Activated CD8-positive, alpha-beta memory T cell treated with anti-CD3 and anti-CD28 coated beads, Interleukin-2, amount 50 U/mL, for 4 hours (primary cell): Measurements from ENCODE around the gene MRPL51.
A peak's percentile ranks its signal among the peaks of the same experiment; 100 is the strongest.
"Not testable (repeated sequence)": the region's sequence is repeated elsewhere in the genome, so short reads cannot be mapped to it uniquely, and the experiment has no call there.

Source experiments
- DNase-seq: peaks from one replicate; pipeline ENCODE4 v3.0.0-alpha.2; 2020

Gene MRPL51

DNA sequence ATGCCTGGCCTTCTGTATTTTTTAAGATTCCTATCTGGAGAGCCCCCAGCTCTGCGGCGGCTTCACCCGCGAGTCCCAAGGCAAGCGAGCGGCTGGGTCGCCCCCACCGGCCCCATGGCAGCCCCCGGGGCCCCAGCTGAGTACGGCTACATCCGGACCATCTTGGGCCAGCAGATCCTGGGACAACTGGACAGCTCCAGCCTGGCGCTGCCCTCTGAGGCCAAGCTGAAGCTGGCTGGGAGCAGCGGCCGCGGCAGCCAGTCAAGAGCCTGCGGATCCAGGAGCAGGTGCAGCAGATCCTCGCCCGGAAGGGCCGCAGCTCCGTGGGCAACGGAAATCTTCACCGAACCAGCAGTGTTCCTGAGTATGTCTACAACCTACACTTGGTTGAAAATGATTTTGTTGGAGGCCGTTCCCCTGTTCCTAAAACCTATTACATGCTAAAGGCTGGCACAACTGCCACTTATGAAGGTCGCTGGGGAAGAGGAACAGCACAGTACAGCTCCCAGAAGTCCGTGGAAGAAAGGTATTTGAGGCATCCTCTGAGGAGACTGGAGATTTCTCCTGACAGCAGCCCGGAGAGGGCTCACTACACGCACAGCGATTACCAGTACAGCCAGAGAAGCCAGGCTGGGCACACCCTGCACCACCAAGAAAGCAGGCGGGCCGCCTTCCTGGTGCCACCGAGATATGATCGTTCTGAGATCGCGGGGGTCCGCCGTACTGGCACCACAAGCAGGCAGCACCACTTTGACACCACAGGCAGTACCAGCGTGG, 15.3 kb downstream of the MRPL51 start:
- DNase-seq = not testable (repeated sequence)

DNA sequence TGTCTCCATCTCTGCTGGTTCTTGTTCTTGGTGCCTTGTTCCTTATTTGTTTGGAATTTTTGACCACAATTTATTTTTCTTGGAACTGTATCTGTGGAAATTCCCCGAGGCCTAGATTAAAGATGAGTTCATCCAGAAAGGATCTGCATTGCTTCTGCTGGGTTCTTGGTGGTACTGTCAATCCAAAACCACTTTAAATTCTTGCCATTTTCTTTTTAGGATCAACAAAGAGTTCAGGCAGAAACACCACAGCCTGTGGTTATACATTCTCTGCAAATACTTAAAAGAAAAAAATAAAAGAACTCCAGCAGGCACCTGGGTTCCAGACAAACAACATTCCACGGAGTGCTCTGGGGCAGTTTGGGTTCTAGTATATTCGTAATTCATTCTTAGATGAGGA, 16.6 kb downstream of the MRPL51 start:
- no peak for DNase-seq

DNA sequence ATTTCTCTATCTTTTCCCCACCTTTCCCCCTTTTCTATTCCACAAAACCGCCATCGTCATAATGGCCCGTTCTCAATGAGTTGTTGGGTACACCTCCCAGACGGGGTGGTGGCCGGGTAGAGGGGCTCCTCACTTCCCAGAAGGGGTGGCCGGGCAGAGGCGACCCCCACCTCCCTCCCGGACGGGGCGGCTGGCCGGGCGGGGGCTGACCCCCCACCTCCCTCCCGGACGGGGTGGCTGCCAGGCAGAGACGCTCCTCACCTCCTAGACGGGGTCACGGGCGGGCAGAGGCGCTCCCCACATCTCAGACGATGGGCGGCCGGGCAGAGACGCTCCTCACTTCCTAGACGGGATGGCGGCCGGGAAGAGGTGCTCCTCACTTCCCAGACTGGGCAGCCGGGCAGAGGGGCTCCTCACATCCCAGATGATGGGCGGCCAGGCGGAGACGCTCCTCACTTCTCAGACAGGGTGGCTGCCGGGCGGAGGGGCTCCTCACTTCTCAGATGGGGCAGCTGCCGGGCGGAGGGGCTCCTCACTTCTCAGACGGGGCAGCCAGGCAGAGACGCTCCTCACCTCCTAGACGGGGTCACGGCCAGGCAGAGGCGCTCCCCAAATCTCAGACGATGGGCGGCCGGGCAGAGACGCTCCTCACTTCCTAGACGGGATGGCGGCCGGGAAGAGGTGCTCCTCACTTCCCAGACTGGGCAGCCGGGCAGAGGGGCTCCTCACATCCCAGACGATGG, 17.7 kb downstream of the MRPL51 start:
- DNase-seq = not testable (repeated sequence)

DNA sequence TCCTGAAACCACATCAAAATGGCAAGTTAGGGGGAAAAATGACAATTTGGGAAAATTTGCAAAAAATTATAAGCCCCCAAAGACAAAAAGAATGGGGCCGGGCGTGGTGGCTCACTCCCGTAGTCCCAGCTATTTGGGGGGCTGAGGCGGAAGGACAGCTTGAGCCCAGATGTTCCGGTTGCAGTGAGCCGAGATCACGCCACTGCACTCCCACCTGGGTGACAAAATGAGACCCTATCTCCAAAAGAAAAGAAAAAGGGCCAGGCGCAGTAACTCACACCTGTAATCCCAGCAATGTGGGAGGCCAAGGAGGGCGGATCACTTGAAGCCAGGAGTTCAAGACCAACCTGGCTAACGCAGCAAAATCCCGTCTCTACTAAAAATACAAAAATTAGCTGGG, 20.6 kb downstream of the MRPL51 start:
- no peak for DNase-seq

DNA sequence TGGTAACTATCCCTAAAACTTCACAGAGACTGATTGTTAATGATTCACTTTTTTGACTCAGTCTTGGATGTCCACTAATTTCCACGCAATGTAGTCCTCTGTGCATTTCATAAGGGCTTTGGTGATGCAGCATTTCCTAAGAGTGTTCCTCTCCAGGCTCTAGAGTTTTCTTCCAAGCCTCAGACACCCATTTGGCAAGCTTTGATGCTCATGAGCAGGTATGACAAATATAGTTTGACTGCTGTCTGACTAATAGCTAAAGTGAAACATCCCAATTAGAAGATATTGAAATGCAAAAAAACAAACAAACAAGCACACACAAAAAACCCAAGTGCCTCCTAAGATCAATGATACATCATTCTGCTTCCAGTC, 21.1 kb downstream of the MRPL51 start:
- no peak for DNase-seq

DNA sequence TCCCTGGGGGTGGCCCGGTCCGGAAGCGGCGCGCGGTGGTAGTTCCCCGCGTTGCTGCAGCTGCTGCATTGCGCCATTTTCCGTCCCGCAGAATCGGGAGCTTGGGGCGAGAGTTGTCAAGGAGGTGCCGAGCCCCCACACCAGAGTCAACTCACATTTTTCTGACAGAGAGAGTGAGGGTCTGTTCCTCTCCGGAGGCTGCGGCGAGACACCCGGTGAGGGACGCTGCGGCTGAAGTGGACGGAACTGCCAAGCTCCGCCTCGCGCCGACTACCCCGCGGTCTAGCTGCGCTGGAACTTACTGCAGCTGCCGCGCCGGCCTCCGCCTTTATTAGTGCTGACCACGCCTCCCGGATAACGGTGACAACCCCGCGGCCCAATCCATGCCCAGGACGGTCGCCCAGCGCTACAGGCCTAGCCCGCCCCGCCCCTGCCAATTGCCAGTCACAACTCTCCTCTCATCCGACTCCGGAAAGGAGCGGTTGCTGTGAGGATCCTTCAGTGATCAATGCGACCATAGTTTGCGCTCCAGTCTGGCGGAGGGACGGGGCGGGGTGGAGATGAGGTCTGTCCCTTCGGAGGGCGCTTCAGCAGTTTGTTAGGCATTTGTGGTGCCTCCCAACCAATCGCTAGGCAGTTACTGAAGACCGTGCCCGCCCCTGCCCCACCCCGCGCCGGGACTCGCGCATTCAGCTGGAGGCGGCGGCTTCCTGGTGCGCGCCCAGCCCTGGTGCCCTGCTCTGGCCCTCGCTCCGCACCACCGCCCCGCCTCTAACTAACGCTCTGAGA, 22.5 kb downstream of the MRPL51 start, which contains the start of gene VAMP1:
TSS of gene VAMP1 (minus strand) at position 303 of the 789 bp plus-strand sequence. CDS start at position 157, 146 bp downstream.
- DNase-seq = peak; percentile 96

DNA sequence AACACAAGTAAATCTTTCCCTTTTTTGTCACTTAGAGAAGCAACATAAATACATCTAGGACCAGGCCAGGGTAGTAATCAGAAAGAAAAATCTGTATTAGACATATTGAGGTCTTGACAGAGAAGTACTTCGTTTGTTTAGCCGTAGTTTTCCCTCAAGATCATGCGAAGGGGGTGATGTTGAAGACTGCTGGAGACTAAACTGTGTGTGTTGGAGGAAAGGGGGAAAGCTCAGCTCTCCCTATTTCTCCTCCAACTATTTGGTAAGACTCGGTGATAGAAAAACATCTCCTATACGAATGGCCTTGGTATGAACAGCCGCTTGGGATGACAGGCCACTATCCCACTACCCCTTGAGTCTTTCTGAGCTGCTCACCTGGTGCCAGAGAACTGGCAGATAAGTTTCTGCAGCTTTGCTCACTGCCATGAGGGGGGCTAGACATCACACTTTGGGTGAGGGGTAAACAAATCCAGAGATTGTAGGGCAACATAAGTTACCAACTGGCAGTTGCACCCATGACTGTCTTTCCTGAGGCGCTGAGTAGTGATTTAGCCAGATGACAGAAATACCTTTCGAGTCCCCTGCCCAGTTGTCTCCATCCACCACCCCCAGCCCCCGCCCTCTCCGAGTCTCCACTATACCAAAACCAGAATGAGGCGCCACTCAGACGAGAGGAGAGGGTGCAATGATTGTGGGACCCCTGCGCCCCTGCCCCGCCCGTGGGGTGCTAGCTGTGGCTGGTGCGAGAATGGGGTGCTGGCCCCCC, 23.3 kb downstream of the MRPL51 start:
- DNase-seq = no peak

DNA sequence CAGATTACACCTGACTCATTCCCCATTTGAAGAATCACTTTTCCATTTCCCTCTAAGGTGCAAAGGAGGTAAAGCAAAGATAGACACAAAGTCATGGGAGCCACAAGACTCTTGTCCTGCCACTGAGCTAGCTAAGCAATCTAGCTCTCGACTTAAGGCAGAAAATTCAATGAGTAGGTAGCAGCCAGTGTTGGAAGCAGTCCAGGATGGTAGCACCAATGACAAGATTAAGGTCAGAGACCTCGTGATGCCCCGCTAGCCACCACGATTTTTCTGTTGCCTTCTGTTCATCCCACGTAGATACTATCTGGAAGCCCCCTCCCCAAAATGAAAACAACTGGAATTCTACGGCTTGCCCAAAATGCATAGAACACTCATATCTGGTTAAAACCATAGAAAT, 24.0 kb downstream of the MRPL51 start:
- no peak for DNase-seq

DNA sequence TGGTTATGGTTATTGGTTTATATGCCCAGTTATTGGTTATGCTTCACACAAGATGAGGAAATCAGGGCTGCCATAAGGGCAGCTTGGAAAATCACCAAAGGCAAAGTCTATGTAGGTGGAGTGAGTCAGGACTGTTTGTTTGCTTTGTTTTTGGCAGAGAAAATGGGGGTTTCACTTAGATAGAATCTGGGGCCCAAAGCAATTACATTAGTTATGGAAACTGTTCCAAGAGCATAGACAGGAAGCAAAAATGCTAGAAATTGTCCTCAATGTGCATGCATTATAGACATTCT, 24.8 kb downstream of the MRPL51 start:
- DNase-seq = no peak

DNA sequence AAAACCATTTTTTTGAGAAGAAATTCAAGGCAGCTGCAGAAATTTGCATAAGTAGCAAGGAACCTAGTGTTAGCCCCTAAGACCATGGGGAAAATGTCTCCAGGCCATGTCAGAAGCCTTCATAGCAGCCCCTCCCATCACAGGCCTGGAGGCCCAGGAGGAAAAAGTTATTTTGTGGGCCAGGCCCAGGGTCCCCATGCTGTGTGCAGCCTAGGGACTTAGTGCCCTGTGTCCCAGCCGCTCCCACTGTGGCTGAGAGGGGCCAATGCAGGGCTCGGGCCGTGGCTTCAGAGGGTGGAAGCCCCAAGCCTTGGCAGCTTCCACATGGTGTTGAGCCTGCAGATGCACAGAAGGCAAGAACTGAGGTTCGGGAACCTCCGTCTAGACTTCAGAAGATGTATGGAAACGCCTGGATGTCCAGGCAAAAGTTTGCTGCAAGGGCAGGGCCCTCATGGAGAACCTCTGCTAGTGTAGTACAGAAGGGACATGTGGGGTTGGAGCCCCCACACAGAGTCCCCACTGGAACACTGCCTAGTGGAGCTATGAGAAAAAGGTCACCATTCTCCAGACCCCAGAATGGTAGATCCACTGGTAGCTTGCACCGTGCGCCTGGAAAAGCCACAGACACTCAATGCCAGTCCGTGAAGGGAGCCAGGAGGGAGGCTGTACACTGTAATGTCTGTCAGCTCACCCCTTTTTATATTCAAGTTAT, 25.3 kb downstream of the MRPL51 start:
- not testable (repeated sequence) for DNase-seq

DNA sequence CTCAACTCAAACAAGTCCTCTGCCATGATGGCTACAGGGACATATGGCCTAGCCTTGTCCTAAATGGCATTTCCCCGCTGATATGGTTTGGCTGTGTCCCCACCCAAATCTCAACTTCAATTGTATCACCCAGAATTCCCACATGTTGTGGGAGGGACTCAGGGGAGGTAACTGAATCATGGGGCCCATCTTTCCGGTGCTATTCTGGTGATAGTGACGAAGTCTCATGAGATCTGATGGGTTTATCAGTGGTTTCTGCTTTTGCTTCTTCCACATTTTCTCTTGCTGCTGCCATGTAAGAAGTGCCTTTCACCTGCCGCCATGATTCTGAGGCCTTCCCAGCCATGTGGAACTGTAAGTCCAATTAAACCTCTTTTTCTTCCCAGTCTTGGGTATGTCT, 26.3 kb downstream of the MRPL51 start:
- DNase-seq = not testable (repeated sequence)

DNA sequence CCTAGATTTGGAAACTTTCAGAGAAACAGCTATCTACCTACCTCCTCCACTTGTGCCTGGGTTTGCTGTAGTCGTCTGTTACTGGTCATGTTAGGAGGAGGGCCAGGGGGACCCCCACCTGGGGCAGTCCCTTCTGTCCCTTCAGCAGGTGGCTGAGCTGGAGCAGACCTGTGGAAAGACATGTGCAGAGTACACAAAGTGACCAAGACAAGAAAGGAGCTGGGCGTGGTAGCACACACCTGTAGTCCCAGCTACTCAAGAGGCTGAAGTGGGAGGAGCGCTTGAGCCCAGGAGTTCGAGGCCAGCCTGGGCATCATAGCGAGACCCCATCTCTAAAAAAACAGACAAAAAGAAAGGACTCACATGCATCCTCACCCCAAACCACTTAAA, 26.9 kb downstream of the MRPL51 start:
- no peak for DNase-seq

DNA sequence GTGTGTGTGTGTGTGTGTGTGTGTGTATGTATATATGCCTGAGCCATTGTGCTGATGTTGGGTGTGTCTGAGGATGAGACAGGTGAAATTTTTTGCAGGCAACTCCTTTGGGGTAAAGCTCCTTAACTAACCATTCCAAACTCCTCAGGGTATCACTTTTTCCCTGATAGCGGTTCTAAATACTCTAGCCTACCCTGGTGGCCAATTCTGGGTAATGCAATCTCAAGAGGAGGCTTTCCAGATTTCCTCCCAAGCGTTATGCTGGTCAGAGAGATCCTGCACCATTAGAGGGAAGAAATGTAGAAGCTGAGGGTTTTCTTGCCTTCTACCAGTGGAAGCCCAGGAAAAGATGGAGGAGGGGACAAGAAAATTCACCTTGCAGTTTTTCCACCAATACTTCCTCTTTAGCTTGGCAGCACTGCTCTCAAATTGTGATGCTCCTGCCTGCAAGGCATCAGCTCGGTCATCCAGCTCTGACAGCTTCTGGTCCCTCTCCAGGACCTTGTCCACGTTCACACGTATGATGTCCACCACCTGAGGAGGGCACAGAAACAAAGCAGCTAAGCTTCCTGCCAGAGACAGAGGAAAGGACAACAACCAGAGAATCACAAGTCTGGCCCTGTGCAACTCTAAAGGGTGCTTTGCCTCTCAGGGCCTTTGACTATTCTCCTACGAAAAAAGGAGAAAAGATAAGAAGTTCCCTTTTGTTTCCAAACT, 27.4 kb downstream of the MRPL51 start:
- no peak for DNase-seq

DNA sequence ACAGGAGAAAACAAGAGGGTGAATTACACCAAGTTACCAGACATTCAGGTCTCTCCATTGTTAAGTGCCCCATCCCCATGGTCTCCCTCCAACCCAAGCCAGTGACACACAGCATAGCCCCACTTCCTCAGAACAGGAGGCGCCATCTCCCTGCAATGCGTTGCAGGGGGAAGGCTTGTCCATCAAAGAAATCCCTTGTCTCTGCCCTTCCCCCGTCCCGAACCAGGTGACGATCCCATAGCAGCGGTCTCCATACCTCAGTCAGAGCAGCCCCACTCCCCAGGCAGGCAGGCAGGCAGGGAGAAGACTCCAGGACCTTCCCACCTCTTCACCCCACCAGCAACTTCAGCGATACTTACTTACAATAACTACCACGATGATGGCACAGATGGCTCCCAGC, 28.5 kb downstream of the MRPL51 start:
- DNase-seq = no peak

DNA sequence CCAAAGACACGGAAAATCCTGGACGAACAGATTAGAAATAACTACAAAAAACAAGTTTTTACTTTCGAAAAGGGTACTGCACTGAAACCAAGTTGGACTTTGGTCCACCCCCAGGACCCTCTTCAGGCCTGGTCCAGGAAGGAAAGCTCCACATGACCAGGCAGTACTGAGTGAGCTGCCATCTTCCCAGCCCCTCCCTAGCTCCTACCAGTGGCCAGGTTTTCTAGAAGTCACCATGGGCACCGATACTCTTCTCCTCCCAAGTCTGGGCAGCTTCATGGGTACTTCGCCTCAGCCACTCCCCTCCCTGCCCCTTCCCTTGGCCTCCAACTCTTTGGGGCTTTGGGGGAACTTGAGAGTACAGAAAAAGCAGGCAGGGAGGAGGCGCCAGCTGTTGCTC, 29.2 kb downstream of the MRPL51 start:
- DNase-seq = no peak

DNA sequence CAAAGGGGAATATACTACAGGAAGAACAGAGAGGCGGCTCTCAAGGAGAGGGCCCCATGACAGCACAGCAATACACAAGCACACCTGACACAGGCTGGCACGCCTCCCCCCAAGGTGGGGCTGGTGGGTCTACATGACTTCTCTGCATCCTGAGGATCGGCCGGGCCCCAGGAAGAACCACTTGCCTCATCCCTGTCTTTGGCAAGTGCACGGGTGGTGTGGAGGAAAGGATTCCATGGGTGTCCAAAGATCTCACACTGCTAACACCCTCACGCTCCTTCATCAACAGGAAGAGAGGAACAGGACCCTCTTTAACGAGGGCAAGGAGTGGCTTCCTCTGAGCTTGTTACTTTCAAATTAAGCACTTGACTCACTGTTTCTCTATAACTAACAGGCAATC, 29.8 kb downstream of the MRPL51 start:
- no peak for DNase-seq

DNA sequence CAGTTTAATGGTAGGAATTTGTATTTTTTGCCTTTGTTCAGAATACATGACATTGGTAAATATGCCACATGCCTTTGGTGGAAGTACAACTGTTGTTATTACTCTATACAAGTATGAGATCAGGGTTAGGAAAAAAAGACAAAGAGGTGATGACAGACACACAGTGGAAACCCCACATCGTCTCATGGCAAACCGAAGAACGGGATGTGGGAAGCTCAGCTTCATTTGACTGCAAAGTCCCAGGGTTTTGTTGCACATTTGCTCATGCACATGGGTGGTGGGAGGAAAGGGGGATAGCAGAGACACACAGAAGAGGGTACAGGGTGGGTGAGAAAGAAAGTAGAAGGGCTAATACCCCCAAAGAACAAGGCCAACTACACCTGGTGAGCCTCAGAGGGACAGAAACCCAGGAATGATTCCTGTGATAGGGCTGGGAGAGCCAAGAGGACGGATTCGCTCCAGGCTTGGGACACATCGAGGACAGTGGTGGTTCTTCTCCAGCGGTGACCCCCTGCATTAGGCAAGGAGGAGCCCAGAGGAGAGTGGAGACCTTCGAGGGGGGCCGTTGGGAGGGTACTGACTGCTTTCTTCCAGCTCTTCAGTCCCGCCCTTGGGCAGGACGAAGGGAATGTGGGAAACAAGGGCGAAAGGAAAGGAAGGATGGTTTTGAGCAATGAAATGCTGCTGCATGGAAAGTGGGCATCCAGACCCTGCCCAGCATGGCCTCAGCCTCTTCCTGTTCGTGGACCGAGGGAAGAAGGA, 30.6 kb downstream of the MRPL51 start:
- DNase-seq = no peak

DNA sequence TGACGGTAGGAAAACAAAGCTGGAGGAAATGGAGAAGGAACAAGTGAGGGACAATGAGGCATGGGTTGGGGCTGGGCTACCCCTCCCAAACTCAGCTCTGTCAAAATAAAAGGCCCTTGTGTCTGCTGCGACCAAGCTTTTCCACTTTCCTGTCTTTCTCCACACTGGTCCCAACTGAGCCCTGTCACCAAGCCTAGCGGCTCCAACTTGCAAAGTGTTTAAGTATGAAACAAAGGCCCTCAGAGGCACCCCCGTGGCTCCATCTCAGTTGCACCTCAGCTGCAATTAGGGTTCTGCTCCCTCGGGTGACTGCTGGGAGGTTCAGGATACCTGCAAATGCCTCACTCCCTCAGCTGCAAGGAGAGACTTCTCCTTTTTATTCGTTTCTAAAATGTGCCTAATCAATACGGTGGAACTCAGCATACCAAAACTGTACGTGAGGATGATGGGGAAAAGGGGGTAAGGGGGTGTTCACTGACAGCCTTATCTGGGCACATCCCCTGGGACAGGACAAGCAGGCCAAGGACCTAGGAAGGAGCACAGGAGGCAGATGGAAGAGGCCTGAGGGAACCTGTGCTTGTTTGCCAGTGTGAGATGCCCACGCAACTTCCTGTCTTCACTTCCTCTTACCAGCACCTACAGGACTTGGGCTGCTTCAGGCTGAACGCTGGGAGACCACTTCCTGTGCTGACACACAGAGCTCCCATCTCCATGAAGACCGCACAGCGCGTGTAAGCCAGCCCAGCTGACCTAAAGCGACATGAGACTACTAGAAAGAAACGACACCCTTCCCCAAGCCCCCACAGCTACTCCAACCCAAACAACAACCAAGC, 31.4 kb downstream of the MRPL51 start:
- DNase-seq = peak; percentile 73

DNA sequence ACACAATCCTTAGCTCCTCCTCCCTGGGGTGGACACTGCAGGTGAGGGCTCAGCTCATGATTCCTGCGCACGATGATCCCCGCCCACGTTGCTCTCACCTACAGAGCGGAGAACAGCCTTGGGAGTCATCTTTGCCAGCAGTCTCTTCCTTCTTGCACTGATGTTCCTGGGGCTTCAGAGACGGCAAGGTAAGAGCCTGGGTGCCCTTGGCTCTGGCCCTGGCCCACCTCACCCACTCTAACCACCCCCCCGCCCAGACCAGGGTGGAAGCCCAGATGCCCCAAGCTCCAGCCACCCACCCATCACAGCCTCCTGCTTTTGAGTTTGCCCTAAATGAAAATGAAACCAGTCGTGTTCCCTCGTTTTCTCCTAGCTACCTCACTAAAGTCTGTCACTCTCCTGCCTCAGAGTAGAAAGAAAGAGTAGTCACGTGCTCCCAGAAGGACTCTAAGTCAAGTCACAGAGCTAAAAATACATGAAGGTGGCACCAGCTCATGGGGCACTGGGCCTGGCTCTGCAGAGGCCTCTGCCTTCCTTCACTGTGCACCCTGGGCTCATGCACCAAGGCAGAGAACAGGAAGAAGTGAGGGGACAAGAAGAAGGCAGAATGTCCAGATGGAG, 32.2 kb downstream of the MRPL51 start:
- DNase-seq = no peak

DNA sequence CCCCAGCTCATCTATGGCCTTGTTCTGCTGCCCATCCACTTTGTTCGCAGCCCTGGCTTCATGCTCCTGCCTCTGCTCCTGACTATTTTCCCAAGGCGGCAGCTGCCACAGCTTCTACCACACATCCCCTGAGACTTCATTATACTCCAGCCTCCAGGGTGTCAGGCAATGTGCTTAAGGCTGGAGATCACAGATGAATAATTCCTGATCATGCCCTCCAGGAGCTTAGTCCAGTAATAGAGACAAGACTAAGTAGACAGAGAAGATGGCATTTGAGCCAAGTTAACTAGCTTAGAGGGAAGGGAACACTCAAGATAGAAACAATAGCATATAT, 34.1 kb downstream of the MRPL51 start:
- no peak for DNase-seq
